OCI-LY3 (cell line): ENCODE measurements around the gene DPF3.

Experiments
- EZH2phosphoT487 ChIP-seq: fragments of 200-600 bp; shearing (Covaris generic); IDR thresholded peaks from 2 replicates; pipeline ENCODE4 v1.6.1; 2018; ENCODE audit warnings: antibody characterized with exemption, mixed run types, low read depth
- TF ChIP-seq, protein P1 (sequence below): fragments of 200-600, 300-600 bp; sonication (generic); IDR thresholded peaks from 2 replicates; pipeline ENCODE4 v1.5.1; 2014; ENCODE audit warnings: antibody characterized with exemption, low read length, low read depth

DNA sequence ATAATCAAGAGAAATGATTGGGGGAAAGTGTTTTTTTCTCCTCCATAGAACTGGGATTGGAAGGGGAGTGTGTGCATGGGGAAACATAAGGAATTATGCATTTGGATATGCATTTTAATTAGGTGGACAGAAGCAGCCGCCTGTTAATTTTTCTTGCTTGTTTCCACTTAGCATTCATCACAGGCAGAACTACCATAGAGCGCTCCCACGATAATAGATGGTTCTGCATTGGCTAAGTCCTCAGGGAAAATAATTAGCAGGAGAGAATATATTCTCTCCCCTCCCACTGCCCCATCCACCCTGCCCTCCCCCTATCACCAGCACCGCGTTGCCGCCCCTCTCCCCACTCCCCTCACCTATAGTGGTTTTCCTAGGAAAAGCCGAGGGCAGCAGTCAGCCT, 11.4 kb downstream of the DPF3 start:
- TF ChIP-seq, protein P1, sequence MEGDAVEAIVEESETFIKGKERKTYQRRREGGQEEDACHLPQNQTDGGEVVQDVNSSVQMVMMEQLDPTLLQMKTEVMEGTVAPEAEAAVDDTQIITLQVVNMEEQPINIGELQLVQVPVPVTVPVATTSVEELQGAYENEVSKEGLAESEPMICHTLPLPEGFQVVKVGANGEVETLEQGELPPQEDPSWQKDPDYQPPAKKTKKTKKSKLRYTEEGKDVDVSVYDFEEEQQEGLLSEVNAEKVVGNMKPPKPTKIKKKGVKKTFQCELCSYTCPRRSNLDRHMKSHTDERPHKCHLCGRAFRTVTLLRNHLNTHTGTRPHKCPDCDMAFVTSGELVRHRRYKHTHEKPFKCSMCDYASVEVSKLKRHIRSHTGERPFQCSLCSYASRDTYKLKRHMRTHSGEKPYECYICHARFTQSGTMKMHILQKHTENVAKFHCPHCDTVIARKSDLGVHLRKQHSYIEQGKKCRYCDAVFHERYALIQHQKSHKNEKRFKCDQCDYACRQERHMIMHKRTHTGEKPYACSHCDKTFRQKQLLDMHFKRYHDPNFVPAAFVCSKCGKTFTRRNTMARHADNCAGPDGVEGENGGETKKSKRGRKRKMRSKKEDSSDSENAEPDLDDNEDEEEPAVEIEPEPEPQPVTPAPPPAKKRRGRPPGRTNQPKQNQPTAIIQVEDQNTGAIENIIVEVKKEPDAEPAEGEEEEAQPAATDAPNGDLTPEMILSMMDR = no peak
- TF ChIP-seq EZH2phosphoT487 = no peak
